IMR-90 (cell line): ENCODE measurements around the gene RBM23. TPM values are rescaled to one million over a fixed set of nuclear protein-coding genes. Genes with fewer than 3 reads are reported as not detected.

Experiments
- ATAC-seq: fragments of 200-7000 bp; cut with Tn5 transposase; 2 replicates; pipeline ENCODE4 v1.9.1; 2020; ENCODE audit warnings: low read depth, mild to moderate bottlenecking, moderate library complexity
- BruUV-seq: library from RNA; stranded (reverse); fragments of 400-500 nt; replicated peaks from 2 replicates; lab custom pipeline; 2021; lab: Mats Ljungman, UMichigan
- CTCF ChIA-PET: fragments of 300-600 bp; formaldehyde crosslinking; extraction: SDS; loops from one replicate; lab custom pipeline; 2021; ENCODE audit warnings: antibody characterized with exemption; lab: Yijun Ruan, JAX
- POLR2A ChIA-PET: fragments of 300-600 bp; sonication (Branson Sonifier 250); formaldehyde crosslinking; loops from one replicate; lab custom pipeline; 2022; ENCODE audit warnings: antibody characterized with exemption; ENCODE audit not compliant: unreplicated experiment; lab: Charles Lee
- DNase-seq: peaks from one replicate; pipeline ENCODE4 v3.0.0; 2013
- H2AFZ ChIP-seq: replicated peaks from 2 replicates; pipeline ENCODE3; 2013; ENCODE audit warnings: low read length, mild to moderate bottlenecking; ENCODE audit not compliant: poor library complexity
- H2AK5ac ChIP-seq: 2 replicates; pipeline ENCODE4 v1.6.1; 2013; ENCODE audit warnings: low read depth, low read length, inconsistent platforms
- H2AK9ac ChIP-seq: replicated peaks from 2 replicates; pipeline ENCODE3; 2013; ENCODE audit warnings: mild to moderate bottlenecking, low read depth, low read length, moderate library complexity; ENCODE audit not compliant: poor library complexity
- H2BK120ac ChIP-seq: 2 replicates; pipeline ENCODE4 v1.6.1; 2013; ENCODE audit warnings: low read depth, low read length, inconsistent platforms
- H2BK15ac ChIP-seq: 3 replicates; pipeline ENCODE4 v1.6.1; 2013; ENCODE audit warnings: low read depth, low read length, inconsistent platforms
- H2BK20ac ChIP-seq: 2 replicates; pipeline ENCODE4 v1.6.1; 2013; ENCODE audit warnings: low read depth, mild to moderate bottlenecking, inconsistent platforms, low read length, moderate library complexity
- H2BK5ac ChIP-seq: 2 replicates; pipeline ENCODE4 v1.6.1; 2013; ENCODE audit warnings: mild to moderate bottlenecking, low read depth, low read length, inconsistent platforms; ENCODE audit not compliant: poor library complexity, severe bottlenecking
- H3K14ac ChIP-seq: replicated peaks from 2 replicates; pipeline ENCODE4 v1.6.1; 2013; ENCODE audit warnings: low read depth, low read length, inconsistent platforms
- H3K18ac ChIP-seq: 2 replicates; pipeline ENCODE4 v1.6.1; 2013; ENCODE audit warnings: low read depth, low read length, control low read depth
- H3K23ac ChIP-seq: 2 replicates; pipeline ENCODE4 v1.6.1; 2013; ENCODE audit warnings: low read depth, low read length, inconsistent platforms
- H3K27ac ChIP-seq: 2 replicates; pipeline ENCODE4 v1.5.1; 2013; ENCODE audit warnings: mild to moderate bottlenecking, control low read depth, low read length; ENCODE audit not compliant: insufficient read depth
- H3K27me3 ChIP-seq: 2 replicates; pipeline ENCODE4 v1.6.1; 2013; ENCODE audit warnings: low read length; ENCODE audit not compliant: control insufficient read depth, insufficient read depth
- H3K36me3 ChIP-seq: 2 replicates; pipeline ENCODE4 v1.6.1; 2013; ENCODE audit warnings: low read length, mixed read lengths; ENCODE audit not compliant: control insufficient read depth, insufficient read depth
- H3K4ac ChIP-seq: 2 replicates; pipeline ENCODE4 v1.6.1; 2013; ENCODE audit warnings: low read depth, low read length, inconsistent platforms
- H3K4me1 ChIP-seq: 2 replicates; pipeline ENCODE4 v1.6.1; 2013; ENCODE audit warnings: low read length, mixed read lengths; ENCODE audit not compliant: control insufficient read depth, insufficient read depth
- H3K4me2 ChIP-seq: 2 replicates; pipeline ENCODE4 v1.6.1; 2013; ENCODE audit warnings: low read depth, mild to moderate bottlenecking, control low read depth, low read length, moderate library complexity
- H3K4me3 ChIP-seq: 2 replicates; pipeline ENCODE4 v1.5.1; 2013; ENCODE audit warnings: low read depth, mild to moderate bottlenecking, control low read depth, low read length, moderate library complexity; ENCODE audit not compliant: insufficient read depth
- H3K56ac ChIP-seq: 2 replicates; pipeline ENCODE4 v1.6.1; 2013; ENCODE audit warnings: low read length, inconsistent platforms; ENCODE audit not compliant: insufficient read depth; ENCODE audit errors: extremely low read depth
- H3K79me1 ChIP-seq, 2 experiments: 2 replicates each; pipeline ENCODE4 v1.6.1; 2013; ENCODE audit warnings: low read length in 2 of 2, inconsistent platforms in 1 of 2, low read depth in 1 of 2
- H3K9ac ChIP-seq: 2 replicates; pipeline ENCODE4 v1.6.1; 2013; ENCODE audit warnings: low read depth, low read length, control low read depth
- H3K9me1 ChIP-seq: 2 replicates; pipeline ENCODE4 v1.6.1; 2013; ENCODE audit warnings: low read length, inconsistent platforms; ENCODE audit not compliant: insufficient read depth
- H3K9me3 ChIP-seq: 2 replicates; pipeline ENCODE4 v1.6.1; 2013; ENCODE audit warnings: low read length; ENCODE audit not compliant: control insufficient read depth, insufficient read depth
- H4K20me1 ChIP-seq: 2 replicates; pipeline ENCODE4 v1.6.1; 2013; ENCODE audit warnings: low read length, inconsistent platforms; ENCODE audit not compliant: insufficient read depth
- H4K5ac ChIP-seq: 2 replicates; pipeline ENCODE4 v1.6.1; 2013; ENCODE audit warnings: mild to moderate bottlenecking, low read depth, low read length, control low read depth
- H4K8ac ChIP-seq, 2 experiments: 2 replicates each; pipeline ENCODE4 v1.6.1; 2013; ENCODE audit warnings: low read depth in 2 of 2, low read length in 2 of 2, control low read depth in 1 of 2, inconsistent platforms in 1 of 2
- H4K91ac ChIP-seq: 2 replicates; pipeline ENCODE4 v1.6.1; 2013; ENCODE audit warnings: low read depth, low read length, inconsistent platforms; ENCODE audit not compliant: insufficient read depth
- BHLHE40 ChIP-seq: fragments of 150-350 bp; IDR thresholded peaks from 2 replicates; pipeline ENCODE4 v1.6.1; 2016; ENCODE audit warnings: mild to moderate bottlenecking, low read depth, low read length
- CEBPB ChIP-seq: IDR thresholded peaks from 2 replicates; pipeline ENCODE4 v1.6.1; 2012; ENCODE audit warnings: low read depth, low read length, improper control_type of control experiment
- CHD1 ChIP-seq: IDR thresholded peaks from 2 replicates; pipeline ENCODE4 v1.6.1; 2012; ENCODE audit warnings: low read depth, low read length, improper control_type of control experiment
- CTCF ChIP-seq: conservative IDR thresholded peaks from 2 replicates; pipeline ENCODE4 v1.5.1; 2012; ENCODE audit warnings: mild to moderate bottlenecking, low read depth, low read length, improper control_type of control experiment
- ELK1 ChIP-seq: fragments of 150-350 bp; IDR thresholded peaks from 2 replicates; pipeline ENCODE4 v1.6.1; 2016; ENCODE audit warnings: low read depth, mild to moderate bottlenecking, low read length, moderate library complexity, borderline replicate concordance
- FOS ChIP-seq: fragments of 150-350 bp; IDR thresholded peaks from 2 replicates; pipeline ENCODE4 v1.6.1; 2016; ENCODE audit warnings: low read depth, low read length
- MAFK ChIP-seq: IDR thresholded peaks from 2 replicates; pipeline ENCODE4 v1.6.1; 2012; ENCODE audit warnings: low read depth, low read length, improper control_type of control experiment
- MAZ ChIP-seq: IDR thresholded peaks from 2 replicates; pipeline ENCODE4 v1.6.1; 2012; ENCODE audit warnings: low read depth, mild to moderate bottlenecking, low read length, improper control_type of control experiment, moderate library complexity, borderline replicate concordance
- MXI1 ChIP-seq: IDR thresholded peaks from 2 replicates; pipeline ENCODE4 v1.6.1; 2012; ENCODE audit warnings: low read depth, mild to moderate bottlenecking, low read length, moderate library complexity, borderline replicate concordance
- NFE2L2 ChIP-seq: fragments of 150-350 bp; IDR thresholded peaks from 2 replicates; pipeline ENCODE4 v1.6.1; 2016; ENCODE audit warnings: low read depth, mild to moderate bottlenecking, low read length
- POLR2A ChIP-seq: IDR thresholded peaks from 2 replicates; pipeline ENCODE4 v1.6.1; 2012; ENCODE audit warnings: mild to moderate bottlenecking, low read depth, low read length
- RAD21 ChIP-seq: IDR thresholded peaks from 2 replicates; pipeline ENCODE4 v1.6.1; 2012; ENCODE audit warnings: low read length, improper control_type of control experiment
- RCOR1 ChIP-seq: IDR thresholded peaks from 2 replicates; pipeline ENCODE4 v1.6.1; 2012; ENCODE audit warnings: mild to moderate bottlenecking, low read length, improper control_type of control experiment; ENCODE audit not compliant: insufficient replicate concordance
- RFX5 ChIP-seq: IDR thresholded peaks from 2 replicates; pipeline ENCODE4 v1.8.0; 2012; ENCODE audit warnings: low read depth, mild to moderate bottlenecking, low read length, moderate library complexity
- SMC3 ChIP-seq: fragments of 150-350 bp; IDR thresholded peaks from 2 replicates; pipeline ENCODE4 v1.6.1; 2016; ENCODE audit warnings: low read depth, mild to moderate bottlenecking, antibody characterized with exemption, low read length, moderate library complexity
- USF2 ChIP-seq: fragments of 150-350 bp; IDR thresholded peaks from 2 replicates; pipeline ENCODE4 v1.6.1; 2017; ENCODE audit warnings: mild to moderate bottlenecking, antibody characterized with exemption, low read length, low read depth
- WGBS, 2 experiments: methylation state at CpG; one replicate each; pipeline versions ENCODE4 v1.1.5 to v1.1.7; 2013; ENCODE audit warnings: missing lambda C conversion rate in 2 of 2; ENCODE audit not compliant: insufficient read length in 1 of 2; ENCODE audit errors: extremely low coverage in 2 of 2; 5-methylcytosine and 5-hydroxymethylcytosine counted together
- dilution Hi-C: fragments of 300-500 bp; cut with HindIII; formaldehyde crosslinking; loops from one replicate; pipeline ENCODE4 v1.14.3; 2018; ENCODE audit warnings: low sequenced_read_pairs; ENCODE audit not compliant: unreplicated experiment
- in situ Hi-C: fragments of 300-500 bp; cut with MboI; formaldehyde crosslinking; loops from 3 replicates; pipeline ENCODE4 v1.14.3; 2019; ENCODE audit warnings: low sequenced_read_pairs, inconsistent platforms, mixed read lengths
- intact Hi-C: fragments of 100-400 bp; cut with micrococcal nuclease; formaldehyde crosslinking; loops from 2 replicates; pipeline ENCODE4 v1.10.0; 2022
- polyA plus RNA-seq, 3 experiments: library from polyadenylated mRNA; depleted of rRNA; stranded (reverse); fragments of >200 nt; gene quantifications; 2 replicates each; pipeline ENCODE4 v1.2.3, GENCODE V29; 2012; ENCODE audit warnings: low replicate concordance in 1 of 3
- total RNA-seq: library from RNA; depleted of rRNA; stranded (reverse); fragments of >200 nt; gene quantifications from 2 replicates; pipeline ENCODE4 v1.2.3, GENCODE V29; 2012

The RBM23 gene
- total and polyA plus RNA-seq, 2 of the 4 experiments (the other 2 are of a cell fraction) = 44.7 to 375 TPM

GRCh38 chr14:22906073-22906472 is 12.9 kb downstream of the RBM23 start:
- intact Hi-C loops (no loop called here), dilution Hi-C loops (no loop called here), in situ Hi-C loops (no loop called here)
- 0 out of 2 replicates have a peak, but pooled peaks cover 3% of the 10 kb centered on the region for H3K9me1 ChIP-seq
- no peak overlapping the region for H4K8ac ChIP-seq
- H2BK120ac ChIP-seq = no peak overlapping the region
- H2BK20ac ChIP-seq = no peak overlapping the region
- H2AK5ac ChIP-seq = no peak overlapping the region
- H3K4me1 ChIP-seq = no peaks in the 10 kb centered on the region
- H4K20me1 ChIP-seq = no peaks in the 10 kb centered on the region
- H3K27ac ChIP-seq = no peak overlapping the region
- H4K91ac ChIP-seq = no peak overlapping the region
- ATAC-seq (no peak), DNase-seq (no peak)
- no peak overlapping the region for H2BK15ac ChIP-seq
- no peak overlapping the region for H3K4me3 ChIP-seq
- CTCF ChIA-PET = no interaction called here
- H3K36me3 ChIP-seq = peaks cover 57% of the 10 kb centered on the region
- TF ChIP-seq RAD21 (no peak), RCOR1 (no peak), CHD1 (no peak), MAFK (no peak), SMC3 (no peak), BHLHE40 (no peak), FOS (no peak), ELK1 (no peak), CTCF (no peak), RFX5 (no peak), MXI1 (no peak), POLR2A (no peak), CEBPB (no peak), MAZ (no peak), NFE2L2 (no peak), USF2 (no peak)
- no peak overlapping the region for H2AK9ac ChIP-seq
- POLR2A ChIA-PET = no interaction called here
- no peak overlapping the region for H3K14ac ChIP-seq
- 97% methylated on average over 19 of the region's 20 CpGs; no CpG with 5 or more reads in 1 of the 2 experiments for WGBS, 2 experiments
- no peak overlapping the region for H3K23ac ChIP-seq
- no TSS peak for BruUV-seq
- no peak overlapping the region for H3K56ac ChIP-seq
- H3K4me2 ChIP-seq = no peak overlapping the region
- no peak overlapping the region for H3K9ac ChIP-seq
- H3K4ac ChIP-seq = no peak overlapping the region
- no peaks in the 10 kb centered on the region for H3K9me3 ChIP-seq
- H2BK5ac ChIP-seq = no peak overlapping the region
- no peak overlapping the region for H2AFZ ChIP-seq
- no peak overlapping the region for H3K18ac ChIP-seq
- no peaks in the 10 kb centered on the region for H3K27me3 ChIP-seq
- H3K79me1 ChIP-seq = peaks cover 6 to 21% of the 10 kb centered on the region in 2 experiments
- no peak overlapping the region for H4K5ac ChIP-seq
